ENCODE measurements around the gene PID1. TPM values are rescaled to one million over a fixed set of nuclear protein-coding genes. Genes with fewer than 3 reads are reported as not detected.

The PID1 gene
- total RNA-seq, 1 experiment from 2014 or later = 2.9 TPM

GRCh38 chr2:229060147-229060546 lies 210.9 kb downstream of the PID1 start:
- Histone ChIP-seq H3K36me3 (ENCODE audit: control insufficient read depth, insufficient read depth, low read length) (no peaks in the 10 kb centered on the region), H3K27me3 (ENCODE audit: control insufficient read depth, insufficient read depth, low read length) (no peaks in the 10 kb centered on the region), H3K27ac (ENCODE audit: low read length) (no peak overlapping the region), H3K9me3 (ENCODE audit: control insufficient read depth, insufficient read depth, low read depth, low read length) (no peaks in the 10 kb centered on the region), H3K4me1 (ENCODE audit: control insufficient read depth, insufficient read depth, low read length) (no peaks in the 10 kb centered on the region), H3K4me3 (ENCODE audit: low read depth in 2 of 2, low read length in 2 of 2) (no peak overlapping the region)
- ChIA-PET CTCF (no interaction called here), POLR2A (no interaction called here)
- no TSS peak for BruUV-seq (replicated peaks)
- DNase-seq (ENCODE audit: low read depth, low spot score) (no peak), ATAC-seq (no peak)
- in situ Hi-C loops (cut with HindIII; ENCODE audit: low pct_unique_long_range_greater_than_20kb, low sequenced_read_pairs) = no loop called here
- intact Hi-C loops (cut with micrococcal nuclease; ENCODE audit: unreplicated experiment) = no loop called here
- TF ChIP-seq SIN3A (IDR thresholded peaks at IDR 0.05; ENCODE audit: borderline replicate concordance, insufficient read depth, low read depth, low read length) = no peak
- no peak for TF ChIP-seq POLR2AphosphoS5 (IDR thresholded peaks at IDR 0.05; ENCODE audit: low read depth, low read length)
- TF ChIP-seq, protein P1, sequence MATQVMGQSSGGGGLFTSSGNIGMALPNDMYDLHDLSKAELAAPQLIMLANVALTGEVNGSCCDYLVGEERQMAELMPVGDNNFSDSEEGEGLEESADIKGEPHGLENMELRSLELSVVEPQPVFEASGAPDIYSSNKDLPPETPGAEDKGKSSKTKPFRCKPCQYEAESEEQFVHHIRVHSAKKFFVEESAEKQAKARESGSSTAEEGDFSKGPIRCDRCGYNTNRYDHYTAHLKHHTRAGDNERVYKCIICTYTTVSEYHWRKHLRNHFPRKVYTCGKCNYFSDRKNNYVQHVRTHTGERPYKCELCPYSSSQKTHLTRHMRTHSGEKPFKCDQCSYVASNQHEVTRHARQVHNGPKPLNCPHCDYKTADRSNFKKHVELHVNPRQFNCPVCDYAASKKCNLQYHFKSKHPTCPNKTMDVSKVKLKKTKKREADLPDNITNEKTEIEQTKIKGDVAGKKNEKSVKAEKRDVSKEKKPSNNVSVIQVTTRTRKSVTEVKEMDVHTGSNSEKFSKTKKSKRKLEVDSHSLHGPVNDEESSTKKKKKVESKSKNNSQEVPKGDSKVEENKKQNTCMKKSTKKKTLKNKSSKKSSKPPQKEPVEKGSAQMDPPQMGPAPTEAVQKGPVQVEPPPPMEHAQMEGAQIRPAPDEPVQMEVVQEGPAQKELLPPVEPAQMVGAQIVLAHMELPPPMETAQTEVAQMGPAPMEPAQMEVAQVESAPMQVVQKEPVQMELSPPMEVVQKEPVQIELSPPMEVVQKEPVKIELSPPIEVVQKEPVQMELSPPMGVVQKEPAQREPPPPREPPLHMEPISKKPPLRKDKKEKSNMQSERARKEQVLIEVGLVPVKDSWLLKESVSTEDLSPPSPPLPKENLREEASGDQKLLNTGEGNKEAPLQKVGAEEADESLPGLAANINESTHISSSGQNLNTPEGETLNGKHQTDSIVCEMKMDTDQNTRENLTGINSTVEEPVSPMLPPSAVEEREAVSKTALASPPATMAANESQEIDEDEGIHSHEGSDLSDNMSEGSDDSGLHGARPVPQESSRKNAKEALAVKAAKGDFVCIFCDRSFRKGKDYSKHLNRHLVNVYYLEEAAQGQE (IDR thresholded peaks at IDR 0.05; ENCODE audit: insufficient read depth in 1 of 2, low read depth in 2 of 2, low read length in 1 of 2) = no peak
- TF ChIP-seq TCF7L2 (IDR thresholded peaks at IDR 0.05; ENCODE audit: low read depth, low read length) = no peak
- no peak for TF ChIP-seq CTCF (IDR thresholded peaks at IDR 0.05)

DNA sequence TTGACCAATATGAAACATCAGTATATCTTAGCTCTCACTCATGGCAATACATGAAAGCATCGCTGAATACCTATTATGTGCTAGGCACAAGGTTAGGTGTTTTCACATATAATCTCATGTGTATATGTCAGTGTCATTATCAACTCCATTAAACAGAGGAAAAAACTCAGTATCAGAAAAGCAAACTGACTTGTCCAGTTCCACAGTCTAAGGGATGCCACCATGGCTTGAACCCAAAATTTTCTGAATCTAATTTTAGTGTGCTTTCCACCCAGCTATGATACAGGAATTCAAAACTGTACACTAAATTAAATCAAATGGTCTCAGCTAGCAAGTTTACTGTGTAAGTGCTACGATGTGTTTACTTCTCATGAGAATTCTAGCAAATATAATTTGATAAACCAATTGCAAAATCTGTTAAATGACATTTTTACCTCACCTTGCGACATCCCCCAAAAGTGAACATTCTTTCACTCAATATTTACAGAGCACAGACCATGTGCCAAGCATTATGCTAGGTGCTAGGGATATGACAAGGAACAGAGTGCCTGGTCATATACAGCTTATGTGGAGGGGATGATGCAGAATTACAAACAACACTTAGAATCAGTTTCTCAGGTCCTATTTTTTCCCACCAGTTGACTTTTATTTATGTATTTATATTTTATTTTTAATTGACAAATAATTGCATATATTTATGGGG lies 211.6 kb downstream of the PID1 start:
- in situ Hi-C loops (cut with HindIII; ENCODE audit: low pct_unique_long_range_greater_than_20kb, low sequenced_read_pairs) = no loop called here
- H3K9me3 ChIP-seq (ENCODE audit: control insufficient read depth, insufficient read depth, low read depth, low read length) = no peaks in the 10 kb centered on the region
- no peak for TF ChIP-seq POLR2AphosphoS5 (IDR thresholded peaks at IDR 0.05; ENCODE audit: low read depth, low read length)
- no peak for TF ChIP-seq TCF7L2 (IDR thresholded peaks at IDR 0.05; ENCODE audit: low read depth, low read length)
- TF ChIP-seq, protein P1 (IDR thresholded peaks at IDR 0.05; ENCODE audit: insufficient read depth in 1 of 2, low read depth in 2 of 2, low read length in 1 of 2) = no peak
- TF ChIP-seq CTCF (IDR thresholded peaks at IDR 0.05) = no peak
- TF ChIP-seq SIN3A (IDR thresholded peaks at IDR 0.05; ENCODE audit: borderline replicate concordance, insufficient read depth, low read depth, low read length) = no peak
- no peak for DNase-seq (ENCODE audit: low read depth, low spot score)
- ATAC-seq = no peak
- no peak overlapping the region for H3K27ac ChIP-seq (ENCODE audit: low read length)
- H3K27me3 ChIP-seq (ENCODE audit: control insufficient read depth, insufficient read depth, low read length) = no peaks in the 10 kb centered on the region
- ChIA-PET CTCF (interaction anchor here (0.7 kb wide), 1 partner anchor 557 kb away, joined by 9 read pairs; no protein-coding TSS in a partner anchor), POLR2A (no interaction called here)
- no TSS peak for BruUV-seq (replicated peaks)
- H3K4me1 ChIP-seq (ENCODE audit: control insufficient read depth, insufficient read depth, low read length) = no peaks in the 10 kb centered on the region
- H3K4me3 ChIP-seq (ENCODE audit: low read depth in 2 of 2, low read length in 2 of 2) = no peak overlapping the region
- H3K36me3 ChIP-seq (ENCODE audit: control insufficient read depth, insufficient read depth, low read length) = no peaks in the 10 kb centered on the region
- intact Hi-C loops (cut with micrococcal nuclease; ENCODE audit: unreplicated experiment) = no loop called here

Measured in Panc1 (cell line).